GM23338 (cell line): ENCODE measurements around the gene WSCD1. TPM values are rescaled to one million over a fixed set of nuclear protein-coding genes. Genes with fewer than 3 reads are reported as not detected.

ENCODE experiments used
- ATAC-seq: fragments of 200-7000 bp; cut with Tn5 transposase; 3 replicates; pipeline ENCODE4 v1.9.1; 2020
- DNase-seq: peaks from one replicate; pipeline ENCODE4 v3.0.0-alpha.2; 2015; ENCODE audit warnings: low spot score
- H2AFZ ChIP-seq: fragments of 200-600 bp; sonication (generic); 2 replicates; pipeline ENCODE4 v1.8.0; 2016; ENCODE audit warnings: antibody characterized with exemption, mild to moderate bottlenecking, moderate library complexity
- H3F3A ChIP-seq: fragments of 200-600 bp; sonication (generic); replicated peaks from 2 replicates; pipeline ENCODE4 v1.8.0; 2017; ENCODE audit warnings: antibody characterized with exemption, mixed run types, low read depth
- H3K27ac ChIP-seq: fragments of 200-600 bp; sonication (generic); 2 replicates; pipeline ENCODE4 v1.6.1; 2016; ENCODE audit warnings: low read depth
- H3K27me3 ChIP-seq: fragments of 200-600 bp; sonication (generic); 2 replicates; pipeline ENCODE4 v1.8.0; 2016; ENCODE audit warnings: mild to moderate bottlenecking, mixed run types, moderate library complexity; ENCODE audit not compliant: insufficient read depth
- H3K36me3 ChIP-seq: fragments of 200-600 bp; sonication (generic); 2 replicates; pipeline ENCODE4 v1.8.0; 2016; ENCODE audit warnings: mild to moderate bottlenecking; ENCODE audit not compliant: insufficient read depth
- H3K4me1 ChIP-seq: fragments of 200-600 bp; sonication (generic); 2 replicates; pipeline ENCODE4 v1.8.0; 2016; ENCODE audit warnings: mild to moderate bottlenecking, moderate library complexity; ENCODE audit not compliant: insufficient read depth
- H3K4me2 ChIP-seq: fragments of 200-600 bp; sonication (generic); 2 replicates; pipeline ENCODE4 v1.7.1; 2017; ENCODE audit warnings: mixed run types
- H3K4me3 ChIP-seq: fragments of 200-600 bp; sonication (generic); 2 replicates; pipeline ENCODE4 v1.6.1; 2016; ENCODE audit warnings: mixed run types
- H3K79me2 ChIP-seq: fragments of 200-600 bp; sonication (generic); replicated peaks from 2 replicates; pipeline ENCODE4 v1.8.0; 2017; ENCODE audit warnings: mild to moderate bottlenecking; ENCODE audit not compliant: insufficient read depth
- H3K9me2 ChIP-seq: fragments of 200-600 bp; sonication (generic); 2 replicates; pipeline ENCODE4 v1.8.0; 2017; ENCODE audit not compliant: insufficient read depth
- H4K20me1 ChIP-seq: fragments of 200-600 bp; sonication (generic); replicated peaks from 2 replicates; pipeline ENCODE4 v1.8.0; 2017; ENCODE audit warnings: mild to moderate bottlenecking; ENCODE audit not compliant: insufficient read depth
- H3K27ac Mint-ChIP-seq: 2 replicates; pipeline ENCODE4 v1.8.0; 2020; ENCODE audit warnings: inconsistent platforms, mild to moderate bottlenecking, moderate library complexity, mixed read lengths
- H3K27me3 Mint-ChIP-seq: 3 replicates; pipeline ENCODE4 v1.8.0; 2022; ENCODE audit warnings: low read depth, mild to moderate bottlenecking, moderate library complexity, mixed read lengths, inconsistent platforms; ENCODE audit not compliant: insufficient read depth, poor library complexity
- H3K36me3 Mint-ChIP-seq: 3 replicates; pipeline ENCODE4 v1.8.0; 2021; ENCODE audit warnings: low read depth, mild to moderate bottlenecking, inconsistent platforms, moderate library complexity, mixed read lengths
- H3K4me1 Mint-ChIP-seq: 3 replicates; pipeline ENCODE4 v1.8.0; 2020; ENCODE audit warnings: mild to moderate bottlenecking, inconsistent platforms, mixed read lengths
- H3K4me3 Mint-ChIP-seq: 3 replicates; pipeline ENCODE4 v1.8.0; 2021; ENCODE audit warnings: moderate library complexity, mild to moderate bottlenecking, inconsistent platforms, mixed read lengths
- H3K9me3 Mint-ChIP-seq: 3 replicates; pipeline ENCODE4 v1.8.0; 2020; ENCODE audit warnings: moderate library complexity, mild to moderate bottlenecking, inconsistent platforms, mixed read lengths
- CREB1 ChIP-seq: fragments of 250-450 bp; sonication (Bioruptor Pico); IDR thresholded peaks from 2 replicates; pipeline ENCODE4 v1.5.0; 2020; ENCODE audit warnings: low read depth, mild to moderate bottlenecking, moderate library complexity
- ETS1 ChIP-seq: IDR thresholded peaks from 2 replicates; pipeline ENCODE4 v1.6.1; 2016; ENCODE audit warnings: antibody characterized with exemption
- EZH2phosphoT487 ChIP-seq: fragments of 200-600 bp; sonication (generic); IDR thresholded peaks from one replicate; pipeline ENCODE4 v1.8.1; 2018; ENCODE audit warnings: antibody characterized with exemption; ENCODE audit not compliant: unreplicated experiment
- JUNB ChIP-seq: IDR thresholded peaks from one replicate; pipeline ENCODE4 v1.6.1; 2016; ENCODE audit warnings: antibody characterized with exemption; ENCODE audit not compliant: unreplicated experiment
- POLR2AphosphoS5 ChIP-seq: IDR thresholded peaks from 2 replicates; pipeline ENCODE4 v1.6.1; 2016; ENCODE audit warnings: antibody characterized with exemption, low read depth
- STAT1 ChIP-seq: IDR thresholded peaks from one replicate; pipeline ENCODE4 v1.6.1; 2016; ENCODE audit warnings: antibody characterized with exemption; ENCODE audit not compliant: unreplicated experiment
- ZNF114 ChIP-seq: fragments of 250-450 bp; sonication (Bioruptor Pico); IDR thresholded peaks from 2 replicates; pipeline ENCODE4 v1.5.0; 2020; ENCODE audit warnings: mild to moderate bottlenecking, moderate library complexity
- polyA plus RNA-seq: library from polyadenylated mRNA; unstranded; fragments of >200 nt; fragmentation: Nextera tagmentation; extraction: Ambion mirVana; gene quantifications from 2 replicates; pipeline ENCODE4 v1.2.1, GENCODE V29; 2016
- total RNA-seq: library from RNA; depleted of rRNA; stranded (reverse); fragments of >200 nt; shearing (Covaris generic); gene quantifications from 2 replicates; pipeline ENCODE4 v1.2.3, GENCODE V29; 2014
- TF ChIP-seq, protein P1 (sequence below), 2 experiments: fragments of 200-600 bp in 1 of 2; sonication (generic) in 1 of 2; conservative IDR thresholded peaks; 2 replicates each; pipeline versions ENCODE4 v1.5.1 to v1.6.1; 2016 to 2017; ENCODE audit warnings: antibody characterized with exemption in 2 of 2, low read depth in 2 of 2, mild to moderate bottlenecking in 2 of 2, moderate library complexity in 1 of 2
- TF ChIP-seq, protein P2 (sequence below): fragments of 250-450 bp; sonication (Bioruptor Pico); IDR thresholded peaks from 2 replicates; pipeline ENCODE4 v1.5.0; 2020; ENCODE audit warnings: mild to moderate bottlenecking, moderate library complexity

Gene WSCD1
- total and polyA plus RNA-seq, 2 experiments from 2014 or later = 6.1 to 38.9 TPM

- TF ChIP-seq, protein P1, sequence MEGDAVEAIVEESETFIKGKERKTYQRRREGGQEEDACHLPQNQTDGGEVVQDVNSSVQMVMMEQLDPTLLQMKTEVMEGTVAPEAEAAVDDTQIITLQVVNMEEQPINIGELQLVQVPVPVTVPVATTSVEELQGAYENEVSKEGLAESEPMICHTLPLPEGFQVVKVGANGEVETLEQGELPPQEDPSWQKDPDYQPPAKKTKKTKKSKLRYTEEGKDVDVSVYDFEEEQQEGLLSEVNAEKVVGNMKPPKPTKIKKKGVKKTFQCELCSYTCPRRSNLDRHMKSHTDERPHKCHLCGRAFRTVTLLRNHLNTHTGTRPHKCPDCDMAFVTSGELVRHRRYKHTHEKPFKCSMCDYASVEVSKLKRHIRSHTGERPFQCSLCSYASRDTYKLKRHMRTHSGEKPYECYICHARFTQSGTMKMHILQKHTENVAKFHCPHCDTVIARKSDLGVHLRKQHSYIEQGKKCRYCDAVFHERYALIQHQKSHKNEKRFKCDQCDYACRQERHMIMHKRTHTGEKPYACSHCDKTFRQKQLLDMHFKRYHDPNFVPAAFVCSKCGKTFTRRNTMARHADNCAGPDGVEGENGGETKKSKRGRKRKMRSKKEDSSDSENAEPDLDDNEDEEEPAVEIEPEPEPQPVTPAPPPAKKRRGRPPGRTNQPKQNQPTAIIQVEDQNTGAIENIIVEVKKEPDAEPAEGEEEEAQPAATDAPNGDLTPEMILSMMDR (conservative IDR thresholded peaks at IDR 0.05; ENCODE audit: low read depth in 2 of 2) = no peak
Measured at GRCh38 chr17:6104956-6105648, 34.9 kb downstream of the WSCD1 start (continued).

DNA sequence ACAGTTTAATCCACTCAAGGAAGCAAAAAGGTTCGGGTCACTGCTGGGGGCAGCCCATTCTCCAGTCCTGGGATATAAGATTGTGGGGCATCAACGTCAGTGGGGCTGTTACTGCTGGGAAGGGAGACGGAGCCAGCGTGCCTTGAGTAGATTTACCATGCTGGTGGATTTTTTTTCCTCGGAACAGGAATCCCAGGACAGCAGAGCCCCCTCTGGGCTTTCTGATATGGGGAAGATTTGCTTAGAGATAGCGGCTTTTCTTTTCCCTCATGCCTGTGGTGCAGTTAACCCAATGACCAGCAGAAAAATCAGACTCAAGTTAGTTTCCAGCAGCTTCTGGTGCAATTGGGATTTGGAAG lies 35.4 kb downstream of the WSCD1 start:
- no peaks in the 10 kb centered on the region; the same call in 1 of the 2 replicates for H3F3A ChIP-seq
- peaks cover 25% of the 10 kb centered on the region for H3K4me1 ChIP-seq
- H3K27me3 Mint-ChIP-seq = peaks cover 6% of the 10 kb centered on the region
- H3K36me3 ChIP-seq = no peaks in the 10 kb centered on the region
- no peak overlapping the region for H3K4me3 ChIP-seq
- ATAC-seq (no peak), DNase-seq (no peak)
- H3K9me2 ChIP-seq = peaks cover 7% of the 10 kb centered on the region; the same call in 1 of the 2 replicates
- no peaks in the 10 kb centered on the region for H3K27me3 ChIP-seq
- H4K20me1 ChIP-seq = no peaks in the 10 kb centered on the region
- no peaks in the 10 kb centered on the region; the same call in 2 of the 3 replicates for H3K9me3 Mint-ChIP-seq
- H3K4me3 Mint-ChIP-seq = no peak overlapping the region
- H3K27ac ChIP-seq = 0 out of 2 replicates have a peak overlapping the region, but pooled peaks have one; percentile 19
- H3K36me3 Mint-ChIP-seq = peaks cover 53% of the 10 kb centered on the region
- H3K27ac Mint-ChIP-seq = no peak overlapping the region
- no peak overlapping the region for H3K4me2 ChIP-seq
- no peak overlapping the region for H2AFZ ChIP-seq
- H3K79me2 ChIP-seq = no peaks in the 10 kb centered on the region
- peaks cover 25% of the 10 kb centered on the region for H3K4me1 Mint-ChIP-seq
- no peak for TF ChIP-seq EZH2phosphoT487
- TF ChIP-seq, protein P1 (conservative IDR thresholded peaks at IDR 0.05; ENCODE audit: low read depth in 2 of 2) = no peak
- TF ChIP-seq CREB1 = no peak
- TF ChIP-seq, protein P2, sequence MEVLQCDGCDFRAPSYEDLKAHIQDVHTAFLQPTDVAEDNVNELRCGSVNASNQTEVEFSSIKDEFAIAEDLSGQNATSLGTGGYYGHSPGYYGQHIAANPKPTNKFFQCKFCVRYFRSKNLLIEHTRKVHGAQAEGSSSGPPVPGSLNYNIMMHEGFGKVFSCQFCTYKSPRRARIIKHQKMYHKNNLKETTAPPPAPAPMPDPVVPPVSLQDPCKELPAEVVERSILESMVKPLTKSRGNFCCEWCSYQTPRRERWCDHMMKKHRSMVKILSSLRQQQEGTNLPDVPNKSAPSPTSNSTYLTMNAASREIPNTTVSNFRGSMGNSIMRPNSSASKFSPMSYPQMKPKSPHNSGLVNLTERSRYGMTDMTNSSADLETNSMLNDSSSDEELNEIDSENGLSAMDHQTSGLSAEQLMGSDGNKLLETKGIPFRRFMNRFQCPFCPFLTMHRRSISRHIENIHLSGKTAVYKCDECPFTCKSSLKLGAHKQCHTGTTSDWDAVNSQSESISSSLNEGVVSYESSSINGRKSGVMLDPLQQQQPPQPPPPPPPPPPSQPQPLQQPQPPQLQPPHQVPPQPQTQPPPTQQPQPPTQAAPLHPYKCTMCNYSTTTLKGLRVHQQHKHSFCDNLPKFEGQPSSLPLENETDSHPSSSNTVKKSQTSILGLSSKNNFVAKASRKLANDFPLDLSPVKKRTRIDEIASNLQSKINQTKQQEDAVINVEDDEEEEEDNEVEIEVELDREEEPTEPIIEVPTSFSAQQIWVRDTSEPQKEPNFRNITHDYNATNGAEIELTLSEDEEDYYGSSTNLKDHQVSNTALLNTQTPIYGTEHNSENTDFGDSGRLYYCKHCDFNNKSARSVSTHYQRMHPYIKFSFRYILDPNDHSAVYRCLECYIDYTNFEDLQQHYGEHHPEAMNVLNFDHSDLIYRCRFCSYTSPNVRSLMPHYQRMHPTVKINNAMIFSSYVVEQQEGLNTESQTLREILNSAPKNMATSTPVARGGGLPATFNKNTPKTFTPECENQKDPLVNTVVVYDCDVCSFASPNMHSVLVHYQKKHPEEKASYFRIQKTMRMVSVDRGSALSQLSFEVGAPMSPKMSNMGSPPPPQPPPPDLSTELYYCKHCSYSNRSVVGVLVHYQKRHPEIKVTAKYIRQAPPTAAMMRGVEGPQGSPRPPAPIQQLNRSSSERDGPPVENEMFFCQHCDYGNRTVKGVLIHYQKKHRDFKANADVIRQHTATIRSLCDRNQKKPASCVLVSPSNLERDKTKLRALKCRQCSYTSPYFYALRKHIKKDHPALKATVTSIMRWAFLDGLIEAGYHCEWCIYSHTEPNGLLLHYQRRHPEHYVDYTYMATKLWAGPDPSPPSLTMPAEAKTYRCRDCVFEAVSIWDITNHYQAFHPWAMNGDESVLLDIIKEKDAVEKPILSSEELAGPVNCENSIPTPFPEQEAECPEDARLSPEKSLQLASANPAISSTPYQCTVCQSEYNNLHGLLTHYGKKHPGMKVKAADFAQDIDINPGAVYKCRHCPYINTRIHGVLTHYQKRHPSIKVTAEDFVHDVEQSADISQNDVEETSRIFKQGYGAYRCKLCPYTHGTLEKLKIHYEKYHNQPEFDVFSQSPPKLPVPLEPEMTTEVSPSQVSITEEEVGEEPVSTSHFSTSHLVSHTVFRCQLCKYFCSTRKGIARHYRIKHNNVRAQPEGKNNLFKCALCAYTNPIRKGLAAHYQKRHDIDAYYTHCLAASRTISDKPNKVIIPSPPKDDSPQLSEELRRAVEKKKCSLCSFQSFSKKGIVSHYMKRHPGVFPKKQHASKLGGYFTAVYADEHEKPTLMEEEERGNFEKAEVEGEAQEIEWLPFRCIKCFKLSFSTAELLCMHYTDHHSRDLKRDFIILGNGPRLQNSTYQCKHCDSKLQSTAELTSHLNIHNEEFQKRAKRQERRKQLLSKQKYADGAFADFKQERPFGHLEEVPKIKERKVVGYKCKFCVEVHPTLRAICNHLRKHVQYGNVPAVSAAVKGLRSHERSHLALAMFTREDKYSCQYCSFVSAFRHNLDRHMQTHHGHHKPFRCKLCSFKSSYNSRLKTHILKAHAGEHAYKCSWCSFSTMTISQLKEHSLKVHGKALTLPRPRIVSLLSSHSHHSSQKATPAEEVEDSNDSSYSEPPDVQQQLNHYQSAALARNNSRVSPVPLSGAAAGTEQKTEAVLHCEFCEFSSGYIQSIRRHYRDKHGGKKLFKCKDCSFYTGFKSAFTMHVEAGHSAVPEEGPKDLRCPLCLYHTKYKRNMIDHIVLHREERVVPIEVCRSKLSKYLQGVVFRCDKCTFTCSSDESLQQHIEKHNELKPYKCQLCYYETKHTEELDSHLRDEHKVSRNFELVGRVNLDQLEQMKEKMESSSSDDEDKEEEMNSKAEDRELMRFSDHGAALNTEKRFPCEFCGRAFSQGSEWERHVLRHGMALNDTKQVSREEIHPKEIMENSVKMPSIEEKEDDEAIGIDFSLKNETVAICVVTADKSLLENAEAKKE = no peak
- TF ChIP-seq POLR2AphosphoS5 = no peak
- no peak for TF ChIP-seq ZNF114 (CRISPR knock-in tag)
- no peak for TF ChIP-seq STAT1
- no peak for TF ChIP-seq ETS1
- TF ChIP-seq JUNB = no peak
